H1 (cell line): Measurements from ENCODE around the gene CFAP157. TPM values are rescaled to one million over a fixed set of nuclear protein-coding genes. Genes with fewer than 3 reads are reported as not detected.

Experiments
- CTCF ChIA-PET: fragments of 300-600 bp; sonication (Branson Sonifier 250); formaldehyde crosslinking; loops from one replicate; lab custom pipeline; 2021; ENCODE audit not compliant: partially characterized antibody; lab: Charles Lee
- POLR2A ChIA-PET: fragments of 300-600 bp; sonication (Branson Sonifier 250); formaldehyde crosslinking; loops from one replicate; lab custom pipeline; 2021; ENCODE audit warnings: inconsistent platforms; ENCODE audit not compliant: partially characterized antibody; lab: Charles Lee
- DNase-seq, 2 experiments: peaks; one replicate each; pipeline versions ENCODE4 v3.0.0 to v3.0.0-alpha.2; 2010 to 2022; ENCODE audit warnings: low spot score in 2 of 2, low read depth in 1 of 2, mixed read lengths in 1 of 2
- FAIRE-seq: peaks from 2 replicates; lab custom pipeline; 2011; peaks lifted over from hg19 to GRCh38; lab: Jason Lieb, UNC
- H2AFZ ChIP-seq: 2 replicates; pipeline ENCODE4 v1.8.1; 2012; ENCODE audit warnings: low read length, inconsistent platforms
- H2AK5ac ChIP-seq: 2 replicates; pipeline ENCODE4 v1.6.1; 2013; ENCODE audit warnings: low read depth, low read length
- H2BK120ac ChIP-seq: replicated peaks from 2 replicates; pipeline ENCODE3; 2013; ENCODE audit warnings: low read depth, low read length, inconsistent platforms
- H2BK12ac ChIP-seq: 2 replicates; pipeline ENCODE4 v1.6.1; 2013; ENCODE audit warnings: low read depth, low read length
- H2BK15ac ChIP-seq: 2 replicates; pipeline ENCODE4 v1.6.1; 2013; ENCODE audit warnings: low read length
- H2BK20ac ChIP-seq: 2 replicates; pipeline ENCODE4 v1.6.1; 2013; ENCODE audit warnings: low read length
- H2BK5ac ChIP-seq: 2 replicates; pipeline ENCODE4 v1.6.1; 2013; ENCODE audit warnings: low read depth, low read length
- H3K14ac ChIP-seq: 2 replicates; pipeline ENCODE4 v1.6.1; 2013; ENCODE audit warnings: inconsistent platforms; ENCODE audit not compliant: insufficient read length
- H3K18ac ChIP-seq: 2 replicates; pipeline ENCODE4 v1.6.1; 2013; ENCODE audit warnings: low read length; ENCODE audit errors: extremely low read depth
- H3K23ac ChIP-seq: 2 replicates; pipeline ENCODE4 v1.6.1; 2013; ENCODE audit warnings: inconsistent platforms; ENCODE audit not compliant: insufficient read length
- H3K23me2 ChIP-seq: 2 replicates; pipeline ENCODE4 v1.6.1; 2013; ENCODE audit warnings: low read depth, low read length
- H3K27ac ChIP-seq: 2 replicates; pipeline ENCODE4 v1.6.1; 2011; ENCODE audit warnings: low read depth, low read length, inconsistent platforms
- H3K27me3 ChIP-seq, 4 experiments: replicated peaks in 1 of 4; 1 replicate in 1 of 4; 2 replicates in 3 of 4; pipeline versions ENCODE4 v1.6.1 to v1.8.1; 2011 to 2013; ENCODE audit warnings: low read length in 3 of 4, mild to moderate bottlenecking in 3 of 4, inconsistent platforms in 2 of 4, mixed read lengths in 2 of 4, moderate library complexity in 1 of 4; ENCODE audit not compliant: control insufficient read depth in 3 of 4, insufficient read depth in 3 of 4; ENCODE audit errors: extremely low read depth in 1 of 4
- H3K36me3 ChIP-seq, 4 experiments: 2 replicates each; pipeline versions ENCODE4 v1.6.1 to v1.8.1; 2011 to 2013; ENCODE audit warnings: mild to moderate bottlenecking in 4 of 4, low read length in 3 of 4, moderate library complexity in 2 of 4, control low read depth in 1 of 4, inconsistent platforms in 1 of 4; ENCODE audit not compliant: insufficient read depth in 4 of 4, control insufficient read depth in 2 of 4
- H3K4ac ChIP-seq: replicated peaks from 2 replicates; pipeline ENCODE3; 2013; ENCODE audit warnings: low read length, low read depth, mixed read lengths, inconsistent platforms; ENCODE audit not compliant: insufficient read length
- H3K4me1 ChIP-seq, 4 experiments: replicated peaks in 1 of 4; 1 replicate in 1 of 4; 2 replicates in 3 of 4; pipeline versions ENCODE4 v1.6.1 to v1.8.1; 2011 to 2013; ENCODE audit warnings: low read length in 3 of 4, inconsistent platforms in 2 of 4, mixed read lengths in 1 of 4; ENCODE audit not compliant: insufficient read depth in 4 of 4, control insufficient read depth in 3 of 4
- H3K4me2 ChIP-seq, 2 experiments: 2 replicates each; pipeline versions ENCODE4 v1.6.1 to v1.8.1; 2011 to 2013; ENCODE audit warnings: low read depth in 2 of 2, low read length in 2 of 2, control low read depth in 1 of 2, inconsistent platforms in 1 of 2, mild to moderate bottlenecking in 1 of 2; ENCODE audit not compliant: insufficient read depth in 1 of 2
- H3K4me3 ChIP-seq, 4 experiments: fragments of 200-600, 300-600 bp in 1 of 4; sonication (generic), shearing (Covaris generic), sonication (Bioruptor Twin) in 1 of 4; 2 replicates each; pipeline versions ENCODE4 v1.5.1 to v1.8.1; 2011 to 2016; ENCODE audit warnings: low read length in 4 of 4, low read depth in 3 of 4, control low read depth in 2 of 4, inconsistent platforms in 2 of 4, mild to moderate bottlenecking in 2 of 4, mixed read lengths in 1 of 4, moderate library complexity in 1 of 4; ENCODE audit not compliant: insufficient read depth in 2 of 4; ENCODE audit errors: extremely low read depth in 1 of 4
- H3K56ac ChIP-seq: replicated peaks from 2 replicates; pipeline ENCODE3; 2013; ENCODE audit warnings: low read depth, mild to moderate bottlenecking, mixed read lengths, low read length, inconsistent platforms; ENCODE audit not compliant: insufficient read length
- H3K79me1 ChIP-seq: 2 replicates; pipeline ENCODE4 v1.6.1; 2013; ENCODE audit warnings: low read depth, low read length, control low read depth
- H3K79me2 ChIP-seq, 2 experiments: 2 replicates each; pipeline versions ENCODE4 v1.6.1 to v1.8.1; 2012 to 2013; ENCODE audit warnings: low read length in 2 of 2, mild to moderate bottlenecking in 2 of 2, inconsistent platforms in 1 of 2; ENCODE audit not compliant: insufficient read depth in 2 of 2, control insufficient read depth in 1 of 2
- H3K9ac ChIP-seq, 4 experiments: replicated peaks in 1 of 4; 1 replicate in 1 of 4; 2 replicates in 3 of 4; pipeline versions ENCODE4 v1.6.1 to v1.8.1; 2011 to 2013; ENCODE audit warnings: low read depth in 3 of 4, low read length in 3 of 4, control low read depth in 2 of 4, mild to moderate bottlenecking in 2 of 4, moderate library complexity in 2 of 4, inconsistent platforms in 1 of 4; ENCODE audit errors: extremely low read depth in 1 of 4
- H3K9me3 ChIP-seq, 2 experiments: 2 replicates each; pipeline versions ENCODE4 v1.6.1 to v1.8.1; 2012 to 2013; ENCODE audit warnings: mild to moderate bottlenecking in 2 of 2, moderate library complexity in 2 of 2, control low read depth in 1 of 2, inconsistent platforms in 1 of 2, low read depth in 1 of 2, low read length in 1 of 2, mixed read lengths in 1 of 2; ENCODE audit not compliant: insufficient read depth in 2 of 2
- H4K20me1 ChIP-seq, 2 experiments: replicated peaks in 1 of 2; 2 replicates each; pipeline versions ENCODE3 to v1.8.1; 2011 to 2013; ENCODE audit warnings: inconsistent platforms in 2 of 2, low read length in 2 of 2, mild to moderate bottlenecking in 1 of 2; ENCODE audit not compliant: insufficient read depth in 2 of 2, control insufficient read depth in 1 of 2
- H4K5ac ChIP-seq: 2 replicates; pipeline ENCODE4 v1.6.1; 2013; ENCODE audit warnings: low read length, low read depth, mixed read lengths, inconsistent platforms; ENCODE audit not compliant: insufficient read length
- H4K8ac ChIP-seq: 2 replicates; pipeline ENCODE4 v1.8.0; 2013; ENCODE audit warnings: mild to moderate bottlenecking, moderate library complexity, low read length, inconsistent platforms; ENCODE audit not compliant: insufficient read depth; ENCODE audit errors: extremely low read depth
- H4K91ac ChIP-seq: replicated peaks from 2 replicates; pipeline ENCODE3; 2013; ENCODE audit warnings: low read length, mixed read lengths, inconsistent platforms; ENCODE audit not compliant: insufficient read length
- BRCA1 ChIP-seq: IDR thresholded peaks from 2 replicates; pipeline ENCODE4 v1.6.1; 2012; ENCODE audit warnings: low read depth, low read length, improper control_type of control experiment
- CBX8 ChIP-seq: fragments of 300-800, 300-1000 bp; sonication (generic); IDR thresholded peaks from 2 replicates; pipeline ENCODE4 v1.7.1; 2016; ENCODE audit warnings: low read depth, low read length, borderline replicate concordance
- CREB1 ChIP-seq: IDR thresholded peaks from 2 replicates; pipeline ENCODE4 v1.6.1; 2012; ENCODE audit warnings: inconsistent platforms
- FOSL1 ChIP-seq: IDR thresholded peaks from 2 replicates; pipeline ENCODE4 v1.6.1; 2011; ENCODE audit warnings: mild to moderate bottlenecking, low read depth, low read length, moderate library complexity; ENCODE audit not compliant: insufficient read depth
- JUN ChIP-seq: IDR thresholded peaks from 2 replicates; pipeline ENCODE4 v1.6.1; 2011; ENCODE audit warnings: low read depth, mild to moderate bottlenecking, improper control_type of control experiment, low read length
- KDM5A ChIP-seq: fragments of 200-600 bp; IDR thresholded peaks from 2 replicates; pipeline ENCODE4 v1.7.1; 2012; ENCODE audit warnings: mild to moderate bottlenecking, low read length, inconsistent platforms, mixed read lengths
- NANOG ChIP-seq: IDR thresholded peaks from 2 replicates; pipeline ENCODE4 v1.6.1; 2011; ENCODE audit warnings: low read length, low read depth, mild to moderate bottlenecking, inconsistent platforms; ENCODE audit not compliant: insufficient read depth, poor library complexity, severe bottlenecking
- POLR2A ChIP-seq, 2 experiments: IDR thresholded peaks; 1 replicate in 1 of 2; 2 replicates in 1 of 2; pipeline ENCODE4 v1.6.1; 2011; ENCODE audit warnings: low read depth in 2 of 2, low read length in 2 of 2, mild to moderate bottlenecking in 2 of 2; ENCODE audit errors: control extremely low read depth in 1 of 2
- TAF1 ChIP-seq: IDR thresholded peaks from 2 replicates; pipeline ENCODE4 v1.6.1; 2011; ENCODE audit warnings: mild to moderate bottlenecking, low read depth, low read length
- TAF7 ChIP-seq: optimal IDR thresholded peaks from 2 replicates; pipeline ENCODE3; 2011; ENCODE audit warnings: low read depth, mild to moderate bottlenecking, inconsistent platforms, low read length, moderate library complexity, borderline replicate concordance
- TEAD4 ChIP-seq: IDR thresholded peaks from 2 replicates; pipeline ENCODE4 v1.6.1; 2012; ENCODE audit warnings: low read depth, low read length, inconsistent platforms, mixed read lengths
- YY1 ChIP-seq: IDR thresholded peaks from 2 replicates; pipeline ENCODE4 v1.6.1; 2011; ENCODE audit warnings: low read depth, mild to moderate bottlenecking, low read length
- WGBS, 2 experiments: shearing (Covaris generic) in 1 of 2; methylation state at CpG; one replicate each; pipeline versions ENCODE4 v1.1.6 to v1.1.7; 2013 to 2015; ENCODE audit warnings: low lambda C conversion rate in 2 of 2, mixed read lengths in 2 of 2, inconsistent platforms in 1 of 2, low coverage in 1 of 2, missing lambda C conversion rate in 1 of 2; ENCODE audit not compliant: insufficient replicate concordance in 2 of 2, insufficient coverage in 1 of 2, insufficient read length in 1 of 2; ENCODE audit errors: extremely low coverage in 1 of 2, missing lambda C conversion rate in 1 of 2; 5-methylcytosine and 5-hydroxymethylcytosine counted together
- polyA plus RNA-seq, 7 experiments: library from polyadenylated mRNA; depleted of rRNA in 3 of 7; stranded (reverse) in 5 of 7; unstranded in 2 of 7; fragments of >200 nt in 5 of 7; fragments of 200-250 nt in 2 of 7; gene quantifications; 1 replicate in 5 of 7; 2 replicates in 1 of 7; 4 replicates in 1 of 7; pipeline versions ENCODE4 v1.2.1 to v1.2.3, GENCODE V29; 2011 to 2013; ENCODE audit warnings: missing spikeins in 2 of 7, mixed read lengths in 2 of 7
- total RNA-seq: library from RNA; stranded (reverse); fragmentation: NEBNext Ultra II Directional; extraction: Animal tissue kit (Norgen Biotek cat#: 25700); gene quantifications from 2 replicates; pipeline ENCODE4 v1.2.1, GENCODE V29; 2021

Gene CFAP157
- total and polyA plus RNA-seq, 2 of the 8 experiments (the other 6 are each of a cell fraction or from before 2014, with no cell fraction given), result not detected

GRCh38 chr9:127658428-127658827, 48.4 kb upstream of the CFAP157 start:
- FAIRE-seq, result no peak
- H2BK120ac ChIP-seq, result no peak overlapping the region
- H3K14ac ChIP-seq, result no peak overlapping the region
- WGBS, 2 experiments, result 83% methylated on average over 5 of the region's 5 CpGs; no CpG with 5 or more reads in 1 of the 2 experiments
- H3K9me3 ChIP-seq, result no peaks in the 10 kb centered on the region
- H3K4me3 ChIP-seq, result no peak overlapping the region
- no peak overlapping the region for H3K9ac ChIP-seq
- H2BK20ac ChIP-seq, result no peak overlapping the region
- H3K56ac ChIP-seq, result no peak overlapping the region
- H4K8ac ChIP-seq, result no peak overlapping the region
- H3K23me2 ChIP-seq, result no peaks in the 10 kb centered on the region
- no peak overlapping the region for H2AK5ac ChIP-seq
- H3K36me3 ChIP-seq, result peaks cover 0 to 13% (median 5%) of the 10 kb centered on the region in 4 experiments; a peak in 5 of 8 replicates
- H2BK15ac ChIP-seq, result no peak overlapping the region
- H3K27ac ChIP-seq, result no peak overlapping the region
- no peak overlapping the region for H2AFZ ChIP-seq
- no peak for DNase-seq
- no peak overlapping the region for H2BK12ac ChIP-seq
- H4K20me1 ChIP-seq, result no peaks in the 10 kb centered on the region
- no peaks in the 10 kb centered on the region for H3K79me2 ChIP-seq
- POLR2A ChIA-PET, result no interaction called here
- no peaks in the 10 kb centered on the region for H3K79me1 ChIP-seq
- no peak overlapping the region for H3K23ac ChIP-seq
- H3K27me3 ChIP-seq, result no peaks in the 10 kb centered on the region
- H3K4me1 ChIP-seq, result peaks cover 0 to 11% (median 9%) of the 10 kb centered on the region in 4 experiments; a peak in 4 of 7 replicates
- no peak overlapping the region for H4K5ac ChIP-seq
- CTCF ChIA-PET, result no interaction called here
- no peak overlapping the region for H3K18ac ChIP-seq
- H4K91ac ChIP-seq, result no peak overlapping the region
- H3K4me2 ChIP-seq, result no peak overlapping the region
- no peak overlapping the region for H2BK5ac ChIP-seq
- H3K4ac ChIP-seq, result no peak overlapping the region
- TF ChIP-seq CREB1 (no peak), TEAD4 (no peak), JUN (no peak), BRCA1 (no peak), POLR2A (IDR thresholded peaks at IDR 0.05; ENCODE audit: control extremely low read depth in 1 of 2, low read depth in 2 of 2, low read length in 2 of 2) (no peak), CBX8 (no peak), KDM5A (no peak), FOSL1 (no peak), NANOG (no peak), TAF1 (no peak), YY1 (no peak), TAF7 (no peak)
